SK-N-SH treated with all-trans-retinoic acid at 6 μM for 48 hours (cell line): ENCODE measurements around the gene KCNA5.

Source experiments
- RARB ChIP-seq: fragments of 250-450 bp; sonication (Bioruptor Pico); IDR thresholded peaks from 2 replicates; pipeline ENCODE4 v1.8.0; 2021; ENCODE audit warnings: mild to moderate bottlenecking, moderate library complexity
- TOX ChIP-seq: fragments of 250-450 bp; sonication (Bioruptor Pico); IDR thresholded peaks from 2 replicates; pipeline ENCODE4 v1.8.0; 2021; ENCODE audit warnings: mild to moderate bottlenecking, moderate library complexity, borderline replicate concordance
- ZC3H10 ChIP-seq: fragments of 250-450 bp; sonication (Bioruptor Pico); IDR thresholded peaks from 2 replicates; pipeline ENCODE4 v1.5.1; 2021; ENCODE audit warnings: mild to moderate bottlenecking, moderate library complexity

- TF ChIP-seq ZC3H10 (CRISPR knock-in tag), result no peak
- no peak for TF ChIP-seq TOX (CRISPR knock-in tag)
- no peak for TF ChIP-seq RARB (CRISPR knock-in tag)
Observed at GRCh38 chr12:5031242-5031641, 12.4 kb upstream of the KCNA5 start.
